H7 (cell line): Measurements from ENCODE around the gene CEMIP. TPM values are rescaled to one million over a fixed set of nuclear protein-coding genes. Genes with fewer than 3 reads are reported as not detected.

Experiments
- DNase-seq: peaks from one replicate; pipeline ENCODE4 v3.0.0; 2012
- H3K27me3 ChIP-seq: 2 replicates; pipeline ENCODE4 v1.6.0; 2011; ENCODE audit warnings: mild to moderate bottlenecking, low read length; ENCODE audit not compliant: control insufficient read depth, insufficient read depth
- H3K36me3 ChIP-seq: replicated peaks from 2 replicates; pipeline ENCODE4 v1.5.1; 2011; ENCODE audit warnings: low read length; ENCODE audit not compliant: control insufficient read depth, insufficient read depth
- H3K4me3 ChIP-seq: 2 replicates; pipeline ENCODE4 v1.5.1; 2011; ENCODE audit warnings: low read depth, mild to moderate bottlenecking, control low read depth, low read length, moderate library complexity; ENCODE audit not compliant: insufficient read depth
- total RNA-seq: library from RNA; depleted of rRNA; stranded (reverse); fragments of >200 nt; shearing (Covaris generic); gene quantifications from 2 replicates; pipeline ENCODE4 v1.2.3, GENCODE V29; 2014; rRNA removed

Gene CEMIP
- total RNA-seq: 0.03 TPM in 1 of 2 replicates, not detected in the other

GRCh38 chr15:80778964-80779657 lies at the start of gene CEMIP:
TSS of gene CEMIP (plus strand) at chr15:80779370. CDS start at chr15:80873880, 94,510 bp downstream.
- DNase-seq: peak; percentile 96
- no peaks in the 10 kb centered on the region for H3K36me3 ChIP-seq
- peaks cover 26% of the 10 kb centered on the region for H3K27me3 ChIP-seq
- peak within 1 kb of the TSS; percentile 42 for H3K4me3 ChIP-seq

GRCh38 chr15:80730387-80730786 lies 48.8 kb upstream of the CEMIP start:
- Histone ChIP-seq H3K27me3 (no peaks in the 10 kb centered on the region), H3K4me3 (no peak overlapping the region), H3K36me3 (no peaks in the 10 kb centered on the region)
- no peak for DNase-seq

GRCh38 chr15:80730926-80731325 lies 48.2 kb upstream of the CEMIP start:
- Histone ChIP-seq H3K36me3 (no peaks in the 10 kb centered on the region), H3K4me3 (no peak overlapping the region), H3K27me3 (no peaks in the 10 kb centered on the region)
- no peak for DNase-seq

GRCh38 chr15:80732167-80732566 lies 47.0 kb upstream of the CEMIP start:
- Histone ChIP-seq H3K4me3 (no peak overlapping the region), H3K36me3 (no peaks in the 10 kb centered on the region), H3K27me3 (no peaks in the 10 kb centered on the region)
- DNase-seq: no peak

DNA sequence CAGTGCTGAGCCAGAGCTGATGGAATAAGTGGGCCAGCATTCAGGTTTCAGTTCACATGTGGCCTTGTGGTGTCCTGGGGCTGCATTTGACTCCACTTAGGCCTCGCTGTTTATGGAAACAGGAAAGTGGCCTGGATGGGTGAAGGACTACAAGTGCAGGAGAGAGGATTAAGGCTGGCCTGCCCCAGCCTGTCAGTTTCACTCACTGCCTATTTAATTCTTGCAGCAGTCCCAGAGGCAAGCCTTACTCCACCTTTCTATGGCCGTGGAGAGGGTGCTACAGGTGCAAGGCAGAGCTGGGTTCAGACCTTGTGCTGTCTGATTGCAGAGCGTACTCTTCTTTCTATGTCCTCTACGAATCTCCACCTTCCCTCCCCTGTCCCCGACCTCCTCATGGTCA lies 46.4 kb upstream of the CEMIP start:
- H3K4me3 ChIP-seq: no peak overlapping the region
- no peaks in the 10 kb centered on the region for H3K36me3 ChIP-seq
- DNase-seq: no peak
- H3K27me3 ChIP-seq: no peaks in the 10 kb centered on the region

DNA sequence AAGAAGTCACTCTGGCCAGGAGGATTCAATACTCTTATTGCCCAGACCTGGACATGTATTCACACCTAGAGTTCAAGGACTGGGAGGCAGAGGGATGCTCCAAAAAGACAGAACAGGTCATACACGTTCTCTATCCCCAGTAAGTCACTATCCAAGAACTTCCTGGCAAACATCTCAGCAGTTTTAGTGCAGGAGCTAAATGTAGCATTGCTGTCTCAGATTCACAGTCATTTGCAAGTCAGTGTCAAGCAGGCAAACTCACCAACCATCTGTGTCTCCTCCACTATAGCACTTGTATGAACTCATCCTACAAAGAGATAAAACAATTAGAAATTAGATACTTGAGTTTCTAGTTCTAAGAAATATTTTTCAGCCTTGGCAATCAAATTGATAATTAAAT lies 45.7 kb upstream of the CEMIP start:
- DNase-seq: no peak
- Histone ChIP-seq H3K36me3 (no peaks in the 10 kb centered on the region), H3K27me3 (no peaks in the 10 kb centered on the region), H3K4me3 (no peak overlapping the region)

DNA sequence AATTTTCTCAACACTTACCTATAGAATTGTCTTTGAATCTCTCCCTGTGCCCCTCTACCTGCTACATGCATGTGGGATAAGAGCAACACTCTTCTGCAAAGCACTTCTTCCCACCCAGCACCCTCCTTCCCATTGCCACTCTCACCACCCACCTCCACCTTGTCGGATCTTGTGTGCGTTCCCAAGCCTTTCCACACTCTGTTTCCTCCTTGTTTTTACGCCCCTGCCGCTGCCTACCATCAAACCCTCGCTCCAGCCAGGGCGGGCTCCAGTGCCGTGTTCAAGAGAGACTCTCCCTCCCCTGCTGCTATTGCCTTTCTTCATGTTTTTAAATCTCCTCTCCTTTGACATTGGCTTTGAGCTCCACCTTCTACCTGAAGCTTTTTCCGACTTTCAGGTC lies 43.8 kb upstream of the CEMIP start:
- no peaks in the 10 kb centered on the region for H3K36me3 ChIP-seq
- no peak for DNase-seq
- no peak overlapping the region for H3K4me3 ChIP-seq
- no peaks in the 10 kb centered on the region for H3K27me3 ChIP-seq

GRCh38 chr15:80736560-80736959 lies 42.6 kb upstream of the CEMIP start:
- no peaks in the 10 kb centered on the region for H3K27me3 ChIP-seq
- no peaks in the 10 kb centered on the region for H3K36me3 ChIP-seq
- no peak overlapping the region for H3K4me3 ChIP-seq
- no peak for DNase-seq

DNA sequence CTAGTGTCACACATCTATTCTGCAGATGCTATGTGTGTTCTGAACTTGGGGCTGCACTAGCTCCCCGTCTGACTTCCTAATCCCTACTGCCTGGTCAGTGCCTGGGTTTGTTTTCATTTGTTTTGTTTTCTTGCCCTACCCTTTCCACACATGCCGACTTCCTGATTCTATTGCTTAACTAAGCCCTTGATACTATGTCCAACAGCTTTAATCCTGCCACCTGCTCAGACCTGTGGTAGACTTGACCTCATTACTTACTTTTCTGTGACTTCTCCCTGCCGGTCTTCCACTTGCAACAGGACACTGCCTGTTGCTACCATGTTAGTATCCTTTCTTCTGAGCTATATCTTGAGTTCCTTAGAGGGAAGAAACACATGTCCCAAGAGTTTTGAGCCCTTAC lies 39.3 kb upstream of the CEMIP start:
- Histone ChIP-seq H3K36me3 (no peaks in the 10 kb centered on the region), H3K27me3 (no peaks in the 10 kb centered on the region), H3K4me3 (no peak overlapping the region)
- DNase-seq: no peak

DNA sequence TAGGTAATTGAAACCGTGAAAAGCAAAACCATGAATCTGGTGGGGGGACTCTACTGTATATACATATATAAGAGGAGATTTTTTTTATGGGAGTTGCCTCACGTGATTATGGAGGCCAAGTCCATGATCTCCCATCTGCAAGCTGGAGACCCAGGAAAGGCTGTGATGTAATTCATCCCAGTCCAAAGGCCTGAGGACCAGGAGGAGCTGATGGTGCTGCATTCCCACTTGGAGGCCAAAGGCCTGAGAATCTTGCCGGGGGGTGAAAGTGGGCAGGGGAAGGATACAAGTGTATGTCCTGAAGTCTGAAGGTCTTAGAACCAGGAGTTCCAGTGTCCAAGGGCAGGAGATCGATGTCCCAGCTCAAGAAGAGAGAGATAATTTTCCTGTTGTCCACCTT lies 37.1 kb upstream of the CEMIP start:
- no peak overlapping the region for H3K4me3 ChIP-seq
- no peak for DNase-seq
- H3K36me3 ChIP-seq: no peaks in the 10 kb centered on the region
- H3K27me3 ChIP-seq: no peaks in the 10 kb centered on the region

DNA sequence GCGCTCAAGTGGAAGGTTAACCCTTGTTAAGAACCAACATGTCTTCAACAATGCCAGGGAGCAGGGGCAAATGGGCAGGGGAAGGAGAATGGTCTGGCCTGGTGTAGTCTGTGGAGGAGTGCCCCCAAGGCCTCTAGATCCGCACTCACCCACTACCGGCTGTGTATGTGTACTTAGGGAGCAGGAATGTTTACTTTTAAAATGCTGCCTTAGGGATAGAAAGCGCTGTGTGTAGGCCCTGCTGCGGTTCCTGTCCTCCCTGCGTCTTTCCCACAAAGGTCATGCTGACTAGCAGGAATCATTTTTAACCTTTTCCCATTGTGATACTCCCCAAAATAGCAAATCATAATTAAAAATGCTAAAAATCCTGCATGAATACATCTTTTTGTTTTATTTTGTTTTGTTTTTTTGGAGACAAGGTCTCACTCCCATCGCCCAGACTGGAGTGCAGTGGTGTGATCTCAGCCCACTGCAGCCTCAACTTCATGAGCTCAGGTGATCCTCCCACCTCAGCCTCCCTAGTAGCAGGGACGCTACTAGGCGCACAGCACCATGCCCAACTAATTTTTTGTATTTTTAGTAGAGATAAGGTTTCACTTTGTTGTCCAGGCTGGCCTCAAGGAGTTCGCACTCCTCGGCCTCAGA lies 35.9 kb upstream of the CEMIP start:
- no peak for DNase-seq
- Histone ChIP-seq H3K27me3 (no peaks in the 10 kb centered on the region), H3K36me3 (no peaks in the 10 kb centered on the region), H3K4me3 (no peak overlapping the region)

GRCh38 chr15:80744415-80744814 lies 34.8 kb upstream of the CEMIP start:
- DNase-seq: no peak
- H3K27me3 ChIP-seq: no peaks in the 10 kb centered on the region

DNA sequence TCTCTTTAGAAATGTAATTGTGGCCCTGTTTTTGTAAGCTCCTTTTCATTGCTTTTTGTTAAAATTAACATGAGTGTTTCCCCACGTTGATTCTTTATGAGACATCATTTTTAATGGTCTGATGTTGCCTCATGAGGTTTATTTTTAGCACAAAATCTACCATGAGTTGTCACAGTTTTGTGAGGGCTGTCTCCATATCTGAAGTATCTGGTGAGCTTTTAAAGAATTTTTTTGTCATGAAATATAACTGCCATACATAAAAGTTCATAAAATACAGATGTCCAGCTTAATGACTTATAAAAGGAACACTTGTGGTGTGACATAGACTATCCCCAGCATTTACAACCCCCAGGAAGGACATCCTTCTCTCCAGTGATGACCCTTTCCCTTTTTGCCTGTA lies 34.3 kb upstream of the CEMIP start:
- Histone ChIP-seq H3K27me3 (no peaks in the 10 kb centered on the region), H3K4me3 (no peak overlapping the region), H3K36me3 (no peaks in the 10 kb centered on the region)
- no peak for DNase-seq

More at GRCh38 chr15:80744415-80744814, 34.8 kb upstream of the CEMIP start:
- Histone ChIP-seq H3K4me3 (no peak overlapping the region), H3K36me3 (no peaks in the 10 kb centered on the region)

- H3K36me3 ChIP-seq: no peaks in the 10 kb centered on the region
- H3K4me3 ChIP-seq: no peak overlapping the region
- no peaks in the 10 kb centered on the region for H3K27me3 ChIP-seq
- DNase-seq: no peak
These were observed 33.3 kb upstream of the CEMIP start for GRCh38 chr15:80745888-80746287.

DNA sequence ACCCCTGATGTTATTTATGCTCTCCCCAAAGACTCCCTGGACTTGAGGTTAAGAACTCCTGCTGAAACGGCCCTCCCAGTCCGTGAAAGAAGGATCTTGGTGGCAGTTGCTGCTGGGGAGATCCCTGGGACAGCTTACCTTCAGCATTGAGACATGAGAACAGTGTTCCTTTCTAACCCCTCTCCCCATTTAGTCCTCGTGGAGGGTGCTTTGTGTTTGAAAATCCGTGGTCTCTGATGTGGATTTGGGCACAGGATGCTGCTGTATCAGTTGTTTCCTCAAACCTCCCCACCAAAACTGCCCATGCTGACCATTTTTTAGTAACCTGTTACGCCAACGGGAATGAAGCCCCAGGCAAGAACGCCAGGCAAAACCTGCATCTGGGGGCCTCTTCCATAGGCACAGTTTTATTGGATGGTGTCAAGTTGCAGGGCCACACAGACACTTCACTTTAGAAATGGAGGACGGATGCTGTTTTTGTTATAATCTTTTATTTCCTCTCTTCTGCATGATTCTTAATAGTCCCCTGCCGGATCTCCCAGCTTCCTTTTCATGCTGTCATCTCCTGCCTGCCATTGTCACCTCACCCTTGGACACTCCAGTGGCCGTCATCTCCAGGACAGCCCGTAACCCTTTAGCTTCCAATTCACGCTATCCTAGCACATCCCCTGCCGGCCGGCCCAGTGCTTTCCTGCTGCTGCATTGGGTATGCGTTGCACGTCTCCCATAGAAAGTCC lies 31.7 kb upstream of the CEMIP start:
- H3K4me3 ChIP-seq: no peak overlapping the region
- no peak for DNase-seq
- H3K36me3 ChIP-seq: no peaks in the 10 kb centered on the region
- no peaks in the 10 kb centered on the region for H3K27me3 ChIP-seq
